22Rv1 (cell line): Measurements from ENCODE around the gene MORC2.

Experiments
- CTCF ChIP-seq: fragments of 450-650 bp; IDR thresholded peaks from 2 replicates; pipeline ENCODE4 v1.5.1; 2017; ENCODE audit warnings: mild to moderate bottlenecking
- ZFX ChIP-seq: fragments of 450-650 bp; IDR thresholded peaks from 2 replicates; pipeline ENCODE4 v1.6.1; 2017; ENCODE audit warnings: antibody characterized with exemption, borderline replicate concordance

GRCh38 chr22:30876915-30877553 is 91.5 kb downstream of the MORC2 start:
- TF ChIP-seq CTCF (no peak), ZFX (no peak)
